ACHN (cell line): ENCODE data around the gene TP53TG5.
"Not testable (repeated sequence)": the region's sequence is repeated elsewhere in the genome, so short reads cannot be mapped to it uniquely, and the experiment has no call there.

Experiments
- DNase-seq: peaks from one replicate; pipeline ENCODE4 v3.0.0-alpha.2; 2015
- in situ Hi-C: cut with HindIII; loops from 2 replicates; pipeline ENCODE4 v1.10.0; 2017; ENCODE audit warnings: low sequenced_read_pairs, low pct_ligation_motif_present, low pct_unique_long_range_greater_than_20kb

Gene TP53TG5

GRCh38 chr20:45354423-45355208, 23.5 kb downstream of the TP53TG5 start:
- DNase-seq = no peak
- in situ Hi-C loops = no loop called here

GRCh38 chr20:45353746-45354145, 24.4 kb downstream of the TP53TG5 start:
- DNase-seq = no peak
- in situ Hi-C loops = no loop called here

GRCh38 chr20:45352729-45353128, 25.4 kb downstream of the TP53TG5 start:
- in situ Hi-C loops = no loop called here
- DNase-seq = no peak

- in situ Hi-C loops, DNase-seq: not testable (repeated sequence)
These were observed 27.3 kb downstream of the TP53TG5 start for GRCh38 chr20:45350795-45351194.

GRCh38 chr20:45350217-45350616, 27.9 kb downstream of the TP53TG5 start:
- in situ Hi-C loops = no loop called here
- DNase-seq = no peak

- in situ Hi-C loops = no loop called here
- peak; percentile 60 for DNase-seq
These were observed 30.0 kb downstream of the TP53TG5 start, which contains the start of gene SDC4 for GRCh38 chr20:45347936-45348778. SDC4 (minus strand) TSS chr20:45348424; CDS start chr20:45348384, 40 bp downstream.

- DNase-seq = no peak
- in situ Hi-C loops = no loop called here
These were observed 30.7 kb downstream of the TP53TG5 start for GRCh38 chr20:45347297-45347935.

GRCh38 chr20:45346851-45347250, 31.3 kb downstream of the TP53TG5 start:
- no peak for DNase-seq
- in situ Hi-C loops = no loop called here

GRCh38 chr20:45346291-45346718, 31.8 kb downstream of the TP53TG5 start:
- in situ Hi-C loops = no loop called here
- DNase-seq = no peak

- no peak for DNase-seq
- in situ Hi-C loops = no loop called here
These were observed 32.8 kb downstream of the TP53TG5 start for GRCh38 chr20:45345104-45345936.

- in situ Hi-C loops = no loop called here
- DNase-seq = peak; percentile 81
These were observed 33.8 kb downstream of the TP53TG5 start for GRCh38 chr20:45344168-45344860.

- no peak for DNase-seq
- in situ Hi-C loops = no loop called here
These were observed 34.5 kb downstream of the TP53TG5 start for GRCh38 chr20:45343532-45344167.

- no peak for DNase-seq
These were observed 35.1 kb downstream of the TP53TG5 start for GRCh38 chr20:45342855-45343531.

GRCh38 chr20:45341939-45342854, 35.9 kb downstream of the TP53TG5 start:
- no peak for DNase-seq

More at GRCh38 chr20:45342855-45343531, 35.1 kb downstream of the TP53TG5 start:
- in situ Hi-C loops = no loop called here

GRCh38 chr20:45341579-45341938, 36.6 kb downstream of the TP53TG5 start:
- in situ Hi-C loops = no loop called here
- DNase-seq = no peak

More at GRCh38 chr20:45341939-45342854, 35.9 kb downstream of the TP53TG5 start:
- in situ Hi-C loops = no loop called here

GRCh38 chr20:45340951-45341350, 37.2 kb downstream of the TP53TG5 start:
- no peak for DNase-seq
- in situ Hi-C loops = no loop called here
